Activated naive CD8-positive, alpha-beta T cell treated with anti-CD3 and anti-CD28 coated beads, Interleukin-2, amount 50 U/mL, for 16 hours (primary cell): ENCODE results near the gene IDI2.

ENCODE experiments used
- DNase-seq: peaks from one replicate; pipeline ENCODE4 v3.0.0-alpha.2; 2020; ENCODE audit warnings: low read depth, low spot score

Gene IDI2

DNA sequence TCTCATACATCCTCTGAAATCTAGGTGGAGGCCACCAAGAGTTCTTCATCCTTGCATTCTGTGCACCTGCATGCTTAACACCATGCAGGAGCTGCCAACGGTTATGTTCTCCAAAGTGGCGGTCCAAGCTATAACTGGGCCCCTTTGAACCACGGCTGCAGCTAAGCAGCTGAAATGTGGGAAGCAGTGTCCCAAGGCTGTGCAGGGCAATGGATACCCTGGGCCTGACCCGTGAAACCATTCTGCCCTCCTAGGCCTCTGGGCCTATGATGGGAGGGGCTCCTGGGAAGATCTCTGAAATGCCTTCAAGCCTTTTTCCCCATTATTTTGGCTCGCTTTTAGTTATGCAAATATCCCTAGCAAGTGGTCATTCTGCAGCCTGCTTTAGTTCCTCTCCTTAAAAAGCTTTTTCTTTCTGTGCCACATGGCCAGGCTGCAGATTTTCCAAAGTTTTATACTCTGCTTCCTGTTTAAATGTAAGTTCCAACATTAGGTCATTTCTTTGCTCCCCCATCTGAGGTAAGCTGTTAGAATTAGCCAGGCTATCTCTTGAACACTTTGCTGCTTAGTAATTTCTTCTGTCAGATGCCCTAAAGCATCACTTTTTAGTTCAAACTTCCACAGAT lies 45.1 kb downstream of the IDI2 start:
- DNase-seq, result no peak

DNA sequence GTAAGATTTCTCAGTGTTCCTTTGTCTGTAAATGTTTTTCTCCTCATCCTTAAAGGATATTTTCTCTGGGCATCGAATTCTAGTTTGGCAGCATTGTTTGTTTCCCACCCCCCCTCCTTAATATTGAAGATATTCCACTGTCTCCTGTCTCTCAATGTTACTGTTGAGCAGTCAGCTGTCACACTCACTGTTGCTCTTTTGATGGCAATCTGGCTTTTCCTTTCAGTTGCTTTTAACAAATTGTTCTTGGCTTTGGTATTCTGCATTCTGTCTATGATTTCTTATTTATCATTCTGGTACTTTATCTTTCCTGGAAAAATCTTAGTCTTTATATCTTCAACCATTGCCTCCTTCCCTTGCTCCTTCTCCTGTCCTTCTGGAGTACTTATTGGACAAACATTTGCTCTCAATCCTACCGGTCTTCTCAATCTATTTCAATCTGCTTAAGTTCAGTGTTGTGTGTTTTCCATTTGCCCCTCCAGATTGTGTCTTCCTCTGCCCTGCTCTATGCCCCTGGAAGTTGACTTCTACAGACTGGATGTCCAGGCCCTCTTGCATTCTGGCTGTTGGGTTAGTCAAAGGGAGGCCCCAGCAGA lies 46.7 kb downstream of the IDI2 start:
- DNase-seq, result no peak

DNA sequence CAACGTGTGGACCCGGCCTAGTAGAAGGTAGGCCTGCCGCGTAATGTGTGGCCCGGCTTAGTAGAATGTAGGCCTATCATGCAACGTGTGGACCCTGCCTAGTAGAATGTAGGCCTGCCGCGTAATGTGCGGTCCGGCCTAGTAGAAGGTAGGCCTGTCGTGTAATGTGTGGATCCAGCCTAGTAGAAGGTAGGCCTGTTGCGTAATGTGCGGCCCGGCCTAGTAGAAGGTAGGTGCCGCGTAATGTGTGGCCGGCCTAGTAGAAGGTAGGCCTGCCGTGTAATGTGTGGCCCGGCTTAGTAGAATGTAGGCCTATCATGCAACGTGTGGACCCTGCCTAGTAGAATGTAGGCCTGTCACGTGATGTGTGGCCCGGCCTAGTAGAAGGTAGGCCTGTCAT lies 49.3 kb downstream of the IDI2 start:
- no peak for DNase-seq

DNA sequence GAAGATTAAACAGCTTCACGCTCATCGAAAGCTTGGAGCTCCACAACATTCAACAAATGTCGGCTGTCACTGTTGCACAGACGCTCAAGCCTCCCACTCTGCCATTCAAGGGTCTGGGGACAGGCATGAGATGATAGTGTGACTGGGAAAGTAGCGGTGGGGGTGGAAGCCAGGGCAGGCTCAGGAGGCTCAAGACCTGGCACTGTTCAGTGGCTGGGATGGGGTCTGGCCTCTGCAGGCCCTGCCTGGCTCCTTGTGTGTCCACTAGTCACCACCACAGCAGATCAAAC lies 50.9 kb downstream of the IDI2 start:
- DNase-seq, result no peak

- DNase-seq, result no peak
These were observed 51.4 kb downstream of the IDI2 start for GRCh38 chr10:974038-974784.

- DNase-seq, result no peak
These were observed 52.9 kb downstream of the IDI2 start for GRCh38 chr10:972763-973162.

DNA sequence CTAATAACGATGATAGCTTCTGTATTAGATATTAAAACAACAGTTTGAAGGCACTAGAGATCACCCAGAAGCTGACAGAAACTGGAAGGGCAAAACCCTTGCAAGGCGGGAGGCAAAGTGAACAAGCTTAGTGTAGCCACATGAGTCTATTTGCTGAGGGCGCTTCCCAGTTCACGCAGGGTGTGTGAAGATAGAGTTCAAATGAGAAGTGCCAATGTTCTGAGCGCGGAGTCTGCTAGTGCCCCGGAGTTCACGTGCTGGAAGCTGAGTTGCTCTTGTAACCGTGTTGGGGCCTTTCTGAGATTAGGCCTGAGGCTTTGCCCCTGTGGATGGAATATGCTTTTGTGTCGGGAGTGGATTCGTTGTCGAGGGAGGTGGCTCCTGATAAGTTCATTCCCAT lies 54.0 kb downstream of the IDI2 start:
- no peak for DNase-seq

DNA sequence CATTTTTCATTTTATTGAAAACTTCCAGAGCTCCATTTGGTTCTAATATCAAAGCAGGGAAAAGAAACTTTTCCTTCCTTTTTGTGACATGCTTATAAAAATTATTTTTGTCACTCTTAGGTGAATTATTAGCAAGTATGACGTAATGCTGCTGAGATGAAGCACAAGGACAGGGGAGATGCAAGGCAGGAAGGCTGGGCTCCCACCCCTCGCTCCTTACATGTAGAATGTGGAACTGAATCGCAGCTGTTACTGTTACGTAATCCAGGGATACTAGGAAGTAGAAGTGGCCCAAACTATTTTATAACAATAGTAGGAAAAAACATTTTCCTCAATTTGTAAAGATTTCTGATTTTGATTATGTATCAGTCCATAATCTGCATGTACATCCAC lies 54.5 kb downstream of the IDI2 start:
- DNase-seq, result no peak

- DNase-seq, result no peak
These were observed 55.1 kb downstream of the IDI2 start for GRCh38 chr10:970311-971149.

DNA sequence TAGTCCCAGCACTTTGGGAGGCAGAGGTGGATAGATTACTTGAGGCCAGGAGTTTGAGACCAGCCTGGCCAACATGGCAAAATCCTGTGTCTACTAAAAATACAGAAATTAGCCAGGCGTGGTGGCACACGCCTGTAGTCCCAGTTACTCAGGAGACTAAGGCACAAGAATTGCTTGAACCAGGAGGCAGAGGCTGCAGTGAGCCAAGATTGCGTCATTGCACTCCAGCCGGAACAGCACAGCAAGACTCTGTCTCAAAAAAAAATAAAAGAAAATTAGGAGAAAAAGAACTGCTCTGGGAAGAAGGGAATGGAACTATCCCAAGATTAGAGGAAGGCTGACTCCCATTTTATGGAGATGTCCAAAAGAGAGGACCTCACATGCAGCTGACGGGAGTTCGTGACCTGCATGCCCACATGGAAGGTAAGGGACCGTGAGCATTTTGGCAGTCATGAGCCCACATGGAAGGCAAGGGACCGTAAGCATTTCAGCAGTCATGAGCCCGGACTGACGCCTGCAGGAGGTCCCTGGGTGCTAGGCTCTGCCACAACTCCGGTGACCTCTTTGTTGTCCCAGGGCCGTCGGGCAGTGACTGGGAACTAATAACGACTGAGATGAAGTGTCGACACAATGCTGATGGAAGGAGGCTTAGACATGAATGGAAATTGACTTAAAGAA lies 56.0 kb downstream of the IDI2 start:
- DNase-seq, result no peak
